HG03457 (cell line): ENCODE results near the gene SIK3.

Source experiments
- ATAC-seq: cut with Tn5 transposase; IDR thresholded peaks from one replicate; pipeline ENCODE4 v1.9.1; 2021; ENCODE audit warnings: moderate number of reproducible peaks; ENCODE audit not compliant: unreplicated experiment

Gene SIK3

DNA sequence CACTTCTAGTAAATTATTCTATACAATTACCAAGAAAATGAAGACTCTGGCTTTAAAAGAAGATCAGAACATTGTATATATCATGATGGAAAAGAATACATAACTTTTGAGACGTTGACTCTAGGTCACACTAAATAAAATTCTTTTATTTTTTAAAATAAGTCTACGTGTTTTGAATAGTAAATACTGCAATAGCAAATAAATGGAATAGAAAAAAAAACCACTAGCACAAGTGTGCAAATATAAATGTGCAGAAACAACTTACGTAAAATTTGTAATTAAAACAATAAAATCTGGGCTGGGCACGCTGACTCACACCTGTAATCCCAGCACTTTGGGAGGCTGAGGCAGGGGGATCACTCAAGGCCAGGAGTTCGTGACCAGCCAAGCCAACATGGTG is 17.9 kb downstream of the SIK3 start:
- ATAC-seq = no peak

GRCh38 chr11:117076941-117077691 is 21.1 kb downstream of the SIK3 start:
- no peak for ATAC-seq

DNA sequence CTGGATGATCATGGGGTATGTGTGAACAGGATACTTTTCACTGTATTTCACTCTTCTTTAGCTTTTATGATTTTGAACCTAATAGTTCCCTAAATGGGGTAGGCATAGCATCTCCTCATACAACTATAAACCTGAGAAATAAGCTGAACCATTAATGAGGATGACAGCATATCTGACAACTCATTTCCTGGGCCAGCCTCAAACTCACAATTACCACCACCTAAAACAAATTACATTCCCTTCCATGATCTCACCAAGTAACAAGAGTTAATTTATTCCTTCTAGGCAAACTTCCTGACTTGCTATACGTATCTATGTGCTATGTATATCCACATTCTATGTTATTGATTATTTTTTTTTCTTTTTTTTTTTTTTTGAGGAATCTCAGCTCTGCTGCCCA is 23.0 kb downstream of the SIK3 start:
- ATAC-seq = no peak

DNA sequence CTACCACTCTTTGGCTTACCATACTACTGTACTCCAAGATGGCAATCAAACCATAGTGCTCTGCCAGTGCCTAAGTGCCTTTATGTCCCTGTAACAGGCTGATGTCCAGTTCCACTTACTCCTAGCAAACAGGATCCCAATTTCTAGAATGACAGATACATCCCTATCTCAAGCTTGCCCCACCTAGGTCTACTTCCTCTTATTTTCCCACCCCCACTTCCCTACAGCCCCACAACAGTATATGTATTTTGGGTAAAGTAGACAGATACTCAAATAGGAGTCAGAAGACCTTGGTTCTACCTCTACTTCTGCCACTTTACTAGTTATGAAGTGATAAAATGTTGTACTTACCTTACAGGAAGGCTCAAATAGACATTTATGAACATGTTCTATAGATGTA is 24.1 kb downstream of the SIK3 start:
- ATAC-seq = no peak

GRCh38 chr11:117073539-117073938 is 24.7 kb downstream of the SIK3 start:
- no peak for ATAC-seq

- ATAC-seq = no peak
These were observed 25.4 kb downstream of the SIK3 start for GRCh38 chr11:117072517-117073461.

DNA sequence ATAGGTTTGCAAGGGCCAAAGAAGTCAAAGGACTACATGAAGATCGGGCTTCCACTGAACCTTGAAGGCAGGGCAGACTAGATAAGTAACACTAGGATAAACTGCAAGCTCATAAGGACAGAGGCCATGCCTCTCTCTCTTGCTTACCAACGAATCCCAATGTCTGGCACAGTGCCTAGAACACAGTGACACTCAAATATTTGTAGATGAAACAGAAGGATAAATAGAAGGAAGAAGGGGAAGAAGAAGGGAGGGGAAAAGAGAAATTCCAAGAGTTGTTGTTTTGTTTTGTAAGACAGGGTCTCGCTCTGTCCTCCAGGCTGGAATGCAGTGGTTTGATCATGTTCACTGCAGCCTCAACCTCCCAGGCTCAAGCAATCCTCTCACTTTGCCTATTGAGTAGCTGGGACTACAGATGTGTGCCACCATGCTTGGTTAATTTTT is 26.9 kb downstream of the SIK3 start:
- ATAC-seq = no peak

DNA sequence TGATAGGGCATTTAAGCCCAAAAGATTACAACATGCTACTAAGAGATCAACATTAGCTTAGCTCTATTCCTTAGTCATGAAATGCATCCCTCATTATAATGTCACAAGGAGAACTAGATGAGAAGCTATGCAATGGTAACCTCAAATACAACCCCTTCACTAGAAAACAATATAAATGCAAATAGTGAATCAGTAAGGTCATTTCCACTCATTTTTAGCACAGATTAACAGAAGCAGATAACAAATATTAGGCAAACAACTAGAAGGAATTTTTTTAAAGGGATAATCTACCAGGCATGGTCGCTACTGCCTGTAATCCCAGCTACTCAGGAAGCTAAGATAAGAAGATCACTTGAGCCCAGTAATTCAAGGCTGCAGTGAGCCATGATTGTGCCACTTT is 28.2 kb downstream of the SIK3 start:
- ATAC-seq = no peak

GRCh38 chr11:117068303-117068860 is 29.8 kb downstream of the SIK3 start:
- ATAC-seq = no peak

DNA sequence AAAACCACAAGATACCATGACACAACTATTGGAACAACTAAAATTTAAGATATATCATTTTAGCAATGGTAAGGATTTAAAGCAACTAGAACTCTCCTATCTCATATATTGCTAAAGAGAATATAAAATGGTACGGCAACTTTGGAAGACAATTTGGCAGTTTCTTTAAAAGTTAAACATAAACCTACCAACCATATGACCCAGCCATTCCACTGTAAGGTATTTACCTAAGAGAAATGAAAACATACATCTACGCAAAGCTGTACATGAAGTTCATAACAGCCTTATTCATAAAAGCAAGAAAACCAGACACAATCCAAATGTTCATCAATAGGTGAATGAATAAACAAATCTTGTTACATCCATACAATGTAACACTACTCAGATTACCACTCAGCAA is 31.3 kb downstream of the SIK3 start:
- no peak for ATAC-seq

DNA sequence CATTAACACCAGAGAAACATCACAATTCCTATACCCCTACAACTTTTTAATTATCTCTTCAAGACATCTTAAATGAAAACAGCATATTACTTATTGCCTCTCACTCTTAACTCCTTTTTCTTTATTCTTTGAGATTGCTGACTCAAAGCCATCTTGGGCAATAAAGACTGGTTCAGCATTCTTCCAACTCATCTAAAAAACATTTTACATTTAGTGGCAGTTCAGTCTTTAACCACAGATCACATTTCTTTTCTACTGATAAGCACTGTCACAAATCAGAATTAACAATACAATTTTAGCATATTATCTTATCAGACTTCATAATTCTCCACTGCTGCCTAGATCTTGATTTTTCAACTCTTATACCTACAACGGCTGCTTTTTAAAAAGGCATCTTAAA is 34.0 kb downstream of the SIK3 start:
- ATAC-seq = no peak

- no peak for ATAC-seq
These were observed 35.7 kb downstream of the SIK3 start for GRCh38 chr11:117062498-117062897.

- ATAC-seq = no peak
These were observed 37.0 kb downstream of the SIK3 start for GRCh38 chr11:117061256-117061655.

DNA sequence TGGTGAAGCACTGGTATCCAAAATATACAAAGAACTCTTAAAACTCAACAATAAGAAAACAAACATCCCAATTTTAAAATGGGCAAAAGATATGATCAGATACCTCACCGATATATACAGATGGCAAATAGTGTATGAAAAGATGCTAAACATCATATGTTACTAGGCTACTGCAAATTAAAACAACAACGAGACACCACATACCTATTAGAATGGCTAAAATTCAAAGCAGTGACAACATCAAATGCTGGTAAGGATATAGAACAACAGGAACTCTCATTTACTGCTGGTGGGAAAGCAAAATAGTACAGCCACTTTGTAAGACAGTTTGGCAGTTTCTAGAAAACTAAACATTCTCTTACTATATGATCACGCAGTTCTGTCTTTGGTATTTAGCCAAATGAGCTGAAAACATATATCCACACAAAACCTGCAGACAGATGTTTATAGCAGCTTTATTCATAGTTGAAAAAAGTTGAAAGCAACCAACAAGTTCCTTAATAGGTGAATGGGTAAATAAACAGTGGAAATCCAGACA is 38.5 kb downstream of the SIK3 start:
- no peak for ATAC-seq

DNA sequence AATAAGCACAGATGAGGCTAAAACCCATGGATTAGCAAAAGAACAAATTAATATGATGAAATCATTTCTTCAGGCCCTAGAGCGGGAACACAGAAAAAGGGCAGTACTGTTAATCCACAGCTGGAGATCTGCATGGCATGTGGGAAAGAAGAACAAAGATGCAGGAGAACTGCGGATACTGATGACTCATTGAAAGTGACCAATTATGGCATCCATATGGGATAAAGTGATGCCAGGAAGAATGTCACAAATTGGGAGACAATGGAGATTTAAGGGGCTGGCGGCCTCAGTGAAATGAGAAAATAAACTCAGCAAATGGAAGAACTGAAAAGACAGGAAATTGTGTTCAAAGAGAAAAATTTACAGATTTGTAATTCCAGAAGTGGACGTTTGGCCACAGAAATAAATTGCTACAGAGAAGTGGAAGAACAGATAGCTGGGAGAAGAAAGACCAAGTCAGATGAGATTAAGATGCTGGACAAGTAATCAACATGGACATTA is 39.4 kb downstream of the SIK3 start:
- ATAC-seq = no peak

- ATAC-seq = no peak
These were observed 40.5 kb downstream of the SIK3 start for GRCh38 chr11:117057727-117058126.

DNA sequence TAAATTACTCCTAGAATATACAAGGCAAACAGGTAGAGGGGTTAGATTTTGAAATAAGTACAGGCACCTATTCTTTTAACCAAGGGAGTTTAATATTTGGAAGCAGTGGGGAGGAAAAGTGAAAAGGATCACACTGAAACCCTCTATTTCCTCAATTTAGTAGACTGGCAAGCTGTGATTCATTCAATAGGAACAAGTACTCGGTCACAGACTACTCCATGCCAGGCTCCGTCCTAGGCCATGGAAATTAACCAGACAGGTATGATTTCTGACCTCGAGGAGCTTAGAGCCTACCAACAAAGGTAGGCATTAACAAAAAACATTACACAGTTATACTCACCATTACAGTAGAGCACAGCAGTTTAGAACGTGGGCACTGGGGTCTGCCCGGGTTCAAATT is 40.9 kb downstream of the SIK3 start:
- no peak for ATAC-seq

- ATAC-seq = no peak
These were observed 42.8 kb downstream of the SIK3 start for GRCh38 chr11:117055469-117055868.

DNA sequence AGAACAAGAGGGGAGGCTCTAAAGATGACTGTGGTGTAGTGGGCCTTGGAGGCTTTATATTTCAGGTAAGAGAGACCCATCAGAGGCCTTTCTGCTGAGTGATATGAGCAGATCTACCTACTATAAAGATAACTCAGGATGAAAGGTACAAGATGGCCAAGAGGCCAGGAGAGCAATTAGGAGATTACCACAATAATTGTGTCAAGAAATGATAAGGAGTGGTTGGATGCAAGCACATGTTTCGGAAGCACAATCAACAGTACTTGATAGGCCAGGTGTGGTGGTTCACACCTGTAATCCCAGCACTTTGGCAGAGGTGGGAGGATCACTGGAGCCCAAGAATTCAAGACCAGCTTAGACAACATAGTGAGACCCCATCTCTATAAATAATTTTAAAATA is 43.8 kb downstream of the SIK3 start:
- ATAC-seq = no peak

- ATAC-seq = no peak
These were observed 45.8 kb downstream of the SIK3 start for GRCh38 chr11:117052196-117053149.
